Stomach smooth muscle (tissue), 2 donors: ENCODE results near the gene MRGPRG.

ENCODE experiments used
- H3K27ac ChIP-seq: one replicate; pipeline ENCODE4 v1.7.0; 2013; ENCODE audit warnings: mild to moderate bottlenecking, low read length, inconsistent platforms
- H3K27me3 ChIP-seq, 2 donors: one replicate each; pipeline ENCODE4 v1.7.0; 2013; ENCODE audit warnings: low read length in 2 of 2; ENCODE audit not compliant: insufficient read depth in 2 of 2, control insufficient read depth in 1 of 2
- H3K36me3 ChIP-seq, 2 donors: one replicate each; pipeline ENCODE4 v1.7.0; 2013; ENCODE audit warnings: low read length in 2 of 2; ENCODE audit not compliant: control insufficient read depth in 2 of 2, insufficient read depth in 2 of 2
- H3K4me1 ChIP-seq: one replicate; pipeline ENCODE4 v1.7.0; 2013; ENCODE audit warnings: low read length; ENCODE audit not compliant: control insufficient read depth, insufficient read depth
- H3K4me3 ChIP-seq, 2 donors: one replicate each; pipeline ENCODE4 v1.7.0; 2013; ENCODE audit warnings: low read length in 2 of 2
- H3K9ac ChIP-seq, 2 donors: one replicate each; pipeline ENCODE4 v1.7.0; 2013; ENCODE audit warnings: low read length in 2 of 2, mild to moderate bottlenecking in 1 of 2
- H3K9me3 ChIP-seq, 2 donors: one replicate each; pipeline ENCODE4 v1.7.0; 2013; ENCODE audit warnings: low read length in 2 of 2; ENCODE audit not compliant: control insufficient read depth in 2 of 2
- donor health status: healthy.
- donor health status: Pancreatic carcinoma.

The MRGPRG gene

GRCh38 chr11:3217818-3218482, 663 bp downstream of the MRGPRG start:
- H3K4me1 ChIP-seq, result no peaks in the 10 kb centered on the region
- H3K27ac ChIP-seq, result no peak overlapping the region
- H3K9me3 ChIP-seq, result no peaks in the 10 kb centered on the region
- peaks cover 38 to 41% of the 10 kb centered on the region in 2 donors for H3K27me3 ChIP-seq
- H3K36me3 ChIP-seq, result no peaks in the 10 kb centered on the region
- H3K9ac ChIP-seq, result no peak overlapping the region
- no peak overlapping the region for H3K4me3 ChIP-seq

DNA sequence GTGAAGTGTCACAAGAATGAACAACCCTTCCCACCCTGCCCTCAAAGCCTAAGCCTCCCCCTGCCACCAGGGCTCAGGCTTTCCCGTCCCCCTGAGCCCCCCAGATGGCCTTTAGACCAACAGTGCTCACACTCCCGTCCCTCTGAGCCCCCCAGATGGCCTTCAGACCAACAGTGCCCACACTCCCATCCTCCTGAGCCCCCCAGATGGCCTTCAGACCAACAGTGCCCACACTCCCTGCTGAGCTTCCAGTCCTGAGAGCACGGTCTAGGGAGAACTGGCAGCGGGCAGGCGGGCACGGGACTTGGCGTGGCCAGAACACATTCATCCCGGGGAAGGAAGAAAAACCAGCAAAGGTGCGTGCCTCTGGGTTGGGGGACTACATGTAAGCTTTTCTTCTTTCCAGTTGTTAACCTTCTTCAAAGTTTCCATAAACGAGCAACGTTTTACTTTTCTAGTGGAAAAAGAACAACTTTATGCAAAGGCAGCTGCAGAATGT, 2.5 kb downstream of the MRGPRG start:
- no peaks in the 10 kb centered on the region for H3K4me1 ChIP-seq
- H3K9ac ChIP-seq, result no peak overlapping the region
- H3K9me3 ChIP-seq, result peaks cover 0 to 7% of the 10 kb centered on the region in 2 donors
- H3K36me3 ChIP-seq, result no peaks in the 10 kb centered on the region
- peaks cover 26 to 38% of the 10 kb centered on the region in 2 donors for H3K27me3 ChIP-seq
- no peak overlapping the region for H3K27ac ChIP-seq
- H3K4me3 ChIP-seq, result no peak overlapping the region

DNA sequence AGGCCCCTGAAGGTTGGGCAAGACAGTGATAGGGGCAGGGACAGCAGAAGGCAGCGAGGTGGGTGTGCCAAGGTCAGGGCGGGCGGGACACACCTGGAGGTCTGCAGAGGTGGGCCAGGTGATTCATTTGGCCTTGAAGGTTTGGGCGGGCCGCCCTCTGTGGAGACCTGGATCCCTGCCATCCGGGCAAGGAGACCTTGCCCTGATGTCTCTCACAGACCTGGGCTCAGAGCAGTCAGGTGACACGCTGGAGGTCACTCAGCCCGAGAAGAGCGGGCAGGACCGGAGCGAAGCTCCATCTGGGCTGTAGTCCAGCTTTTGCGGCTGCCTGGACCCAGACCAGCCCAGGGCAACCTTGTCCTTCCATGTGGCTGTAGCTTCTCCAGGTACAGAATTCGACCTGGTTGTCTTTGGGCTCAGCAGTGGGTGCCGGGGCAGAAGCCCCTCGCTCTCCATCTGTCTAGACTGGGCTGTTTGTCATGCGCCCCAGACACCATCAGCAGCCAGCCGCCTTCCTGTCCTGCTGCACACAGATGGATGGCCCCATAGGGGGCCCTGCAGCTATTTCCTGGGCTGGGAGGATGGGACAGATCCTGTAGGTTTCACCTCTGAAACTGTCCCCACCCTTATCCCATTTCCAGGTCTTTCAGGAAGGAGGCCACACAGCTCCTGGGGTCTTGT, 3.1 kb downstream of the MRGPRG start:
- Histone ChIP-seq H3K36me3 (no peaks in the 10 kb centered on the region), H3K9ac (no peak overlapping the region), H3K27me3 (peaks cover 21 to 33% of the 10 kb centered on the region in 2 donors), H3K27ac (no peak overlapping the region), H3K4me1 (no peaks in the 10 kb centered on the region), H3K9me3 (peaks cover 0 to 7% of the 10 kb centered on the region in 2 donors), H3K4me3 (no peak overlapping the region)

DNA sequence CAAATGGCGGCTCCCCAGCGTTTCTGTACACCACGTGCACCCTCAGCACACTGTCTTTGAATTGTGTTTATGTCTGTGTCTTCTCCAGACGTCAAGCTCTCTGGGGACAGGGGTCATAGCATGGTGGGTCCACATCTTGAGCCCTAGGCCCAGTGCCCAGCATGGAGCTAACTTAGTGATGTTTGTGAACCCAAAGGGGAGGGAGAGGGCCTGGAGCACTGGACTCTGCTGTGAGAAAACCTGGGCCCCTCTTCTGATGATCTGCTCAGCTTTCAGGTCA, 4.3 kb downstream of the MRGPRG start:
- no peaks in the 10 kb centered on the region for H3K4me1 ChIP-seq
- H3K9ac ChIP-seq, result no peak overlapping the region
- no peaks in the 10 kb centered on the region for H3K36me3 ChIP-seq
- H3K9me3 ChIP-seq, result peaks cover 0 to 7% of the 10 kb centered on the region in 2 donors
- peaks cover 21 to 26% of the 10 kb centered on the region in 2 donors for H3K27me3 ChIP-seq
- H3K27ac ChIP-seq, result no peak overlapping the region
- no peak overlapping the region for H3K4me3 ChIP-seq

DNA sequence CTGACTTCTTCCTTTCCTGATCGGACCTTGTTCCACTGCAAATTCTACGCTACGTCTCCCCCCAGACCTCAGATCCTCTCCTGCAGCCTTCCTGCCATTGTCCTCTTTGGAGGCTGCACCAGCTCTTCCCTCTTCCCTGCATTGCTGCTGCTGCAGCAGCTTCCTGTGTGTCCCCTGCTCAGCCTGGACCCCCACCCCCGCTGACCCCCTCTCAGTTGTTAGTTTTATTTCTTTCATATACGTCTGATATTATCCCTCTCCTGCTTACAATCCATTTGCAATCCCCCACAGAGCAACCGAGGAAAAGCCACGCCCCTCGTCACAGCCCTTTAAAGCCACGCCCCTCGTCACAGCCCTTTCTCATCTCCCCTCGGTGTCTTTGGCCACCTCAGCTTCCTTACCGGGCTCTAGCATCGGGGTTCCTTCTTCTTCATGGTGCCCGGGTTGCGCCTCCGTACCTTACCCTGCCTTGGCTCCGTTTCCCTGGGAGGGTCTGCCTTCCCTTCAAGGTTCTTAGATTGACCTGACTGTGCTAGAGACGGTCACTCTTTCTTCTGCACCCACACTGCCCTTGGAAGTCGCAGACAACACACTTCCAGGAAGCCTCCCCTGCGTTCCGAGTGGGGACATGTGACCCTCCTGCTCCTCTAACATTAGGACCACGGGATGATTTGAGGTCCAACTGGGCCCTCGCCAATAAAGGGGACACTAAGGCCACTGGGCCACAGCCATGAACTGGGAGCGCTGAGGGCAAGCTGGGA, 4.8 kb downstream of the MRGPRG start:
- Histone ChIP-seq H3K36me3 (no peaks in the 10 kb centered on the region), H3K9ac (no peak overlapping the region), H3K27ac (no peak overlapping the region), H3K4me1 (no peaks in the 10 kb centered on the region), H3K4me3 (no peak overlapping the region), H3K9me3 (peaks cover 0 to 7% of the 10 kb centered on the region in 2 donors), H3K27me3 (peaks cover 21 to 23% of the 10 kb centered on the region in 2 donors)

DNA sequence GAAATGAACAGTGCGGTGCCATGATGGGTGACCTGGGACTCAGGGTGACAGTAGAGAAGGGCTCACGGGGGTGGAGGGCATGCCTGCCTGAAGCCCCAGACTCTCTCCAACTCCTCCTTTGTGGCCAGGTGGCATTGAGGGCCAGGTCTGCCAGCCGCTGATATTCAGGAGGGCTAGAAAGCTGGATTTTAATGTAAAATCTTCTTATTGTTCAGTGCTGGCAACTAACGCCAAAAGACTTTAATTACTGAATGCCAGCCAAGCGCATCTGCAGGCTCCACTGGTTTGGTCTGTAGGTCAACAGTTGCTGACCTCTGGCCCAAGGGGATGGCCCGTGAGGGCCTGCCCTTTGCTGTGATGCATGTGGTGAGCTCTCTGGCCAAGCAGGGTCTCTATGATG, 10.3 kb downstream of the MRGPRG start:
- no peaks in the 10 kb centered on the region for H3K36me3 ChIP-seq
- peaks cover 0 to 7% of the 10 kb centered on the region in 2 donors for H3K9me3 ChIP-seq
- H3K4me1 ChIP-seq, result peaks cover 8% of the 10 kb centered on the region
- H3K9ac ChIP-seq, result no peak overlapping the region
- peaks cover 2 to 6% of the 10 kb centered on the region in 2 donors for H3K27me3 ChIP-seq
- H3K27ac ChIP-seq, result no peak overlapping the region
- H3K4me3 ChIP-seq, result no peak overlapping the region

DNA sequence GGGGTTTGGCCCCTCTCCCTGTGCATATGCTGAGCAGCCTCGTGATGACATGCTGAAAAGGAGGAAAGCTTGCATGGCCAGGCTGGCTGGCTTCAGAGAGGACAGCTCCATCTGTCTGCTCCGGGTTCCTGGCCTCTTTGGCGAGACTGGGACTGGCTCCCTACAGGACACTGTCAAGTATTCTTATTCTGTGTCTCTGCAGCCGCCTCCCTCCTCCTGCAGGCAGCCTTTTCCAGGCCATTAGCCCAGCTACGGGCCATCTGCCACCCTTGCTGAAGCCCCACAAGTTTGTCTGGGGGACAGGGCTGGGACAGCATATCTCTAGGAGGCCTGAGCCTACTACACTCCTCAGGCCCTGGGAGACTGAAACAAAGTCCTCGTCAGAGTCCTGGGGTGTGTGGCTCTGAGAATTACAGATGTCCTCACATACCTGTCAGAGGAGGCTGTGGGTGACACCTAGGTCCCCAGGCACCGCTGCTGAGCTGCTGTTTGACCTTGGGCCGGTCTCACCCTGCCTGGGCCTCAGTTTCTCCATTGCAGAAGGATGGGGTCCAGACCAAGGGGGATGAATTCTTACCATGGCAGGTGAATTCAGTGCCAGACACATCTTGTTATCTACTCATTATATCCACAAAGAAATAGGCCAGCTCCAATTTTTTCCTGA, 11.0 kb downstream of the MRGPRG start:
- Histone ChIP-seq H3K9me3 (peaks cover 0 to 7% of the 10 kb centered on the region in 2 donors), H3K36me3 (no peaks in the 10 kb centered on the region), H3K27me3 (peaks cover 4 to 12% of the 10 kb centered on the region in 2 donors), H3K27ac (no peak overlapping the region), H3K9ac (no peak overlapping the region), H3K4me3 (no peak overlapping the region), H3K4me1 (peaks cover 15% of the 10 kb centered on the region)

DNA sequence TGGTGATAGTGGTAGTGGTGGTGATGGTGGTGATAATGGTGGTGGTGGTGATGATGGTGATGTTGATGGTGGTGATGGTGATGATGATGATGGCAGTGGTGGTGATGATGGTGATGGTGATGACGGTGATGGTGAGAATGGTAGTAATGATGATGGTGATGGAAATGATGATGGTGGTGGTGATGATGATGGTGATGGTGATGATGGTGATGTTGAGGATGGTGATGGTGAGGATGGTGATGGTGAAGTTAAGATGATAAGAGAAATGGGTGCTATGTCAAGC, 11.8 kb downstream of the MRGPRG start:
- Histone ChIP-seq H3K27ac (no peak overlapping the region), H3K9ac (no peak overlapping the region), H3K4me1 (peaks cover 15% of the 10 kb centered on the region), H3K4me3 (no peak overlapping the region), H3K27me3 (peaks cover 12 to 19% of the 10 kb centered on the region in 2 donors), H3K9me3 (peaks cover 0 to 7% of the 10 kb centered on the region in 2 donors), H3K36me3 (no peaks in the 10 kb centered on the region)

- H3K36me3 ChIP-seq, result no peaks in the 10 kb centered on the region
- H3K9ac ChIP-seq, result no peak overlapping the region
- H3K4me1 ChIP-seq, result peaks cover 15% of the 10 kb centered on the region
Measured at GRCh38 chr11:3206156-3206921, 12.3 kb downstream of the MRGPRG start.

More at GRCh38 chr11:3206156-3206921, 12.3 kb downstream of the MRGPRG start:
- Histone ChIP-seq H3K4me3 (no peak overlapping the region), H3K27me3 (peaks cover 16 to 23% of the 10 kb centered on the region in 2 donors), H3K9me3 (peaks cover 0 to 2% of the 10 kb centered on the region in 2 donors), H3K27ac (no peak overlapping the region)
